ENCODE data around the gene KCTD15.

- TF ChIP-seq CTCF (conservative IDR thresholded peaks at IDR 0.05; ENCODE audit: low read length) (no peak), EZH2phosphoT487 (IDR thresholded peaks at IDR 0.05; ENCODE audit: borderline replicate concordance, low read depth, low read length) (no peak)
Observed at GRCh38 chr19:33797802-33798671, 1.4 kb downstream of the KCTD15 start.
